HG03439 (cell line): ENCODE measurements around the gene SLC18A3.

Experiments used
- ATAC-seq: cut with Tn5 transposase; IDR thresholded peaks from one replicate; pipeline ENCODE4 v1.9.1; 2021; ENCODE audit warnings: mild to moderate bottlenecking, moderate library complexity; ENCODE audit not compliant: unreplicated experiment

The SLC18A3 gene

GRCh38 chr10:49610114-49610457, at the start of gene SLC18A3:
SLC18A3 (plus strand) TSS chr10:49610310; CDS start chr10:49610741, 431 bp downstream.
- ATAC-seq, result no peak

- no peak for ATAC-seq
Measured at GRCh38 chr10:49560526-49560925, 49.6 kb upstream of the SLC18A3 start.

GRCh38 chr10:49562893-49563292, 47.2 kb upstream of the SLC18A3 start:
- no peak for ATAC-seq

GRCh38 chr10:49564461-49565009, 45.6 kb upstream of the SLC18A3 start:
- no peak for ATAC-seq

GRCh38 chr10:49567810-49568209, 42.3 kb upstream of the SLC18A3 start:
- ATAC-seq, result no peak

GRCh38 chr10:49568235-49568634, 41.9 kb upstream of the SLC18A3 start:
- no peak for ATAC-seq

- no peak for ATAC-seq
Measured at GRCh38 chr10:49569031-49569631, 41.0 kb upstream of the SLC18A3 start.

- no peak for ATAC-seq
Measured at GRCh38 chr10:49571388-49571787, 38.7 kb upstream of the SLC18A3 start.

GRCh38 chr10:49572594-49573114, 37.5 kb upstream of the SLC18A3 start:
- no peak for ATAC-seq

- no peak for ATAC-seq
Measured at GRCh38 chr10:49575489-49576072, 34.5 kb upstream of the SLC18A3 start.

- ATAC-seq, result no peak
Measured at GRCh38 chr10:49577182-49577925, 32.8 kb upstream of the SLC18A3 start.

- no peak for ATAC-seq
Measured at GRCh38 chr10:49578392-49578791, 31.7 kb upstream of the SLC18A3 start.

GRCh38 chr10:49579621-49580020, 30.5 kb upstream of the SLC18A3 start:
- ATAC-seq, result no peak

GRCh38 chr10:49585387-49585786, 24.7 kb upstream of the SLC18A3 start:
- no peak for ATAC-seq

GRCh38 chr10:49587981-49588380, 22.1 kb upstream of the SLC18A3 start:
- no peak for ATAC-seq

- ATAC-seq, result peak; percentile 63
Measured at GRCh38 chr10:49592726-49593563, 17.2 kb upstream of the SLC18A3 start.

- no peak for ATAC-seq
Measured at GRCh38 chr10:49593564-49593875, 16.6 kb upstream of the SLC18A3 start.

- no peak for ATAC-seq
Measured at GRCh38 chr10:49593998-49594397, 16.1 kb upstream of the SLC18A3 start.

- ATAC-seq, result no peak
Measured at GRCh38 chr10:49594594-49594993, 15.5 kb upstream of the SLC18A3 start.

GRCh38 chr10:49595003-49595712, 15.0 kb upstream of the SLC18A3 start:
- ATAC-seq, result no peak
